Neural progenitor cell (in vitro differentiated cells): ENCODE results near the gene SPATA24.

Source experiments
- CTCF ChIP-seq: fragments of 200-600 bp; sonication (generic); IDR thresholded peaks from 2 replicates; pipeline ENCODE4 v1.5.1; 2017; ENCODE audit warnings: antibody characterized with exemption, mild to moderate bottlenecking
- EZH2 ChIP-seq: fragments of 200-600 bp; sonication (generic); IDR thresholded peaks from 2 replicates; pipeline ENCODE4 v1.6.1; 2017; ENCODE audit warnings: antibody characterized with exemption, mild to moderate bottlenecking, moderate library complexity
- EZH2phosphoT487 ChIP-seq: fragments of 200-600 bp; sonication (generic); IDR thresholded peaks from 2 replicates; pipeline ENCODE4 v1.6.1; 2017; ENCODE audit warnings: antibody characterized with exemption

DNA sequence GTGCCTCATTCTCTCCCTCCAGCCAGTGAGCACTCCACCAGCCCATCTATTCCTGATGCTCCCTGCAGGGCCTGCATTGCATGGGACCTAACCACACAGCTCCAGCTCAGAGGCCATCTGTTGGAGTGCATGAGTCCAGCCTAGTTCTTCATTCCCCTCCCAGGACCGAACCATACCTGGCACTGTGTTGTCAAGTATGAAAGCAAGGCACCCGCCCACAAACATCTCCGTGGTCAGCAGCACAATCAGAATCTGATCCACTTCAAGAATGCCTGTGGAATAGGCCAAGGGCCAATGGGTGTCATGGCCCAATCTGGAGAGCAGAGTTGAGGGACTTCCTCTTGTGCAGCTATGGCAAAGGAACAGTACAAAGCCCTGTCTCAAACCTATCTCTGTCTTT, 26.7 kb downstream of the SPATA24 start:
- TF ChIP-seq CTCF (no peak), EZH2 (no peak), EZH2phosphoT487 (no peak)
